Lower leg skin (tissue), 3 donors: ENCODE measurements around the gene ST6GALNAC2.

Source experiments
- CTCF ChIP-seq, 3 donors: fragments of 450-650 bp; IDR thresholded peaks; one replicate each; pipeline ENCODE4 v1.5.1; 2016; ENCODE audit warnings: antibody characterized with exemption in 3 of 3, mild to moderate bottlenecking in 3 of 3, moderate library complexity in 2 of 3
- POLR2A ChIP-seq, 2 donors: fragments of 450-650 bp; IDR thresholded peaks; one replicate each; pipeline ENCODE4 v1.6.1; 2016 to 2017; ENCODE audit warnings: antibody characterized with exemption in 2 of 2, mild to moderate bottlenecking in 1 of 2, moderate library complexity in 1 of 2

DNA sequence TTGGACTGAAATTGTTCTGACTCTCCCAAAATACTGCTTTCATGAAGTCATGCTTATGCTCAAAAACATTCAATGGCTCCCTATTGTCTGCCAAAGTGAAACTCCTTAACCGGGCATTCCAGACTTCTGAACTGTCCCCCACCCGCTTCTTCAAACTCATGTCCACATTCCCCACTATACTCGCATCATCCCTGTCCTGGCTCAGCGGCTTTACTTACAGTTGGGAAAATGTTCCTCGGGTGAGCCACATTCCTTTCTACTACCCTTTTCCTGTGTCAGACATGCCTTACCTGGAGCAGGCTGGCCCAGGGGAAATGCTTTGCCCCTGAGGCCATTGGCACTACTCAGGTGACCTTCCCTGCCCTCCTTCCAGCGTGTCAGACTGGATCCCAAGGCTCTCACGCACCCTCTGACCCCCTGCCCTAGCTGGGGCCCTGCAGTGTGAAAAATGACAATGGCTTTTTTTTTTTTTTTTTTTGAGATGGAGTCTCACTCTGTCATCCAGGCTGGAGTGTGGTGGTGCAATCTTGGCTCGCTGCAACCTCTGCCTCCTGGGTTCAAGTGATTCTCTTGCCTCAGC is 53.5 kb downstream of the ST6GALNAC2 start:
- TF ChIP-seq CTCF (IDR thresholded peaks at IDR 0.05) (no peak), POLR2A (IDR thresholded peaks at IDR 0.05) (no peak)
